ENCODE measurements around the gene SCML1. TPM values are rescaled to one million over a fixed set of nuclear protein-coding genes. Genes with fewer than 3 reads are reported as not detected.

SCML1 gene
- total and polyA plus RNA-seq, 2 donors (not counting 3 experiments of a cell fraction or from before 2014, with no cell fraction given), result 8.8 to 12.4 TPM

GRCh38 chrX:17744896-17745523 lies 7.7 kb downstream of the SCML1 start:
- CTCF ChIA-PET, result interaction anchor here (1.1 kb wide), 1 partner anchor 1589 kb away, joined by 3 read pairs; no protein-coding TSS in a partner anchor
- no peak overlapping the region for H3K4me3 ChIP-seq (replicated peaks in 1 of 3; ENCODE audit: insufficient read depth in 1 of 3, low read depth in 1 of 3, low read length in 3 of 3)
- H4K20me1 ChIP-seq (replicated peaks; ENCODE audit: control insufficient read depth, extremely low read depth, insufficient read depth, low read length), result no peaks in the 10 kb centered on the region
- no peaks in the 10 kb centered on the region for H3K9me1 ChIP-seq (replicated peaks; ENCODE audit: control insufficient read depth, extremely low read depth, insufficient read depth, low read length)
- intact Hi-C loops (cut with micrococcal nuclease), result loop anchor here (2.0 kb wide), 1 partner anchor 44 kb away; no protein-coding TSS in a partner anchor
- H3K79me2 ChIP-seq (ENCODE audit: control insufficient read depth, insufficient read depth, low read length), result peaks cover 6% of the 10 kb centered on the region
- H3K9me3 ChIP-seq (replicated peaks; ENCODE audit: control insufficient read depth, insufficient read depth, low read length), result no peaks in the 10 kb centered on the region
- no peak overlapping the region for H3K4me2 ChIP-seq (ENCODE audit: insufficient read depth, low read length)
- DNase-seq (ENCODE audit: low read depth, low spot score) (peak; percentile 21), FAIRE-seq (peak; percentile 86)
- POLR2A ChIA-PET, result no interaction called here
- no TSS peak for BruUV-seq (replicated peaks)
- dilution Hi-C loops (cut with MboI; ENCODE audit: extremely low pct_ligation_motif_present, low sequenced_read_pairs), result no loop called here
- no peaks in the 10 kb centered on the region for H3K36me3 ChIP-seq (ENCODE audit: control insufficient read depth in 2 of 2, extremely low read depth in 1 of 2, insufficient read depth in 2 of 2, low read length in 2 of 2)
- no peak overlapping the region for H2AFZ ChIP-seq (ENCODE audit: low read depth, low read length)
- H3K4me1 ChIP-seq (ENCODE audit: control insufficient read depth, extremely low read depth, insufficient read depth, low read length), result no peaks in the 10 kb centered on the region
- TF ChIP-seq CTCF (IDR thresholded peaks at IDR 0.05; ENCODE audit: extremely low read depth in 1 of 2, insufficient read depth in 1 of 2, low read depth in 1 of 2, low read length in 2 of 2) (no peak), POLR2AphosphoS5 (IDR thresholded peaks at IDR 0.05; ENCODE audit: insufficient read depth, low read depth, low read length) (no peak), JUN (IDR thresholded peaks at IDR 0.05; ENCODE audit: borderline replicate concordance, insufficient read depth, insufficient read length, low read depth) (no peak), EZH2 (IDR thresholded peaks at IDR 0.05; ENCODE audit: borderline replicate concordance, low read depth, low read length, severe bottlenecking) (no peak), FOS (IDR thresholded peaks at IDR 0.05; ENCODE audit: borderline replicate concordance, insufficient read depth, low read length) (no peak), POLR2A (IDR thresholded peaks at IDR 0.05; ENCODE audit: low read depth, low read length) (no peak)
- no peak overlapping the region for H3K27ac ChIP-seq (ENCODE audit: insufficient read depth, low read depth, low read length)
- H3K9ac ChIP-seq (replicated peaks; ENCODE audit: extremely low read depth, insufficient read depth, low read length), result no peak overlapping the region
- no peaks in the 10 kb centered on the region for H3K27me3 ChIP-seq (ENCODE audit: control insufficient read depth in 2 of 2, insufficient read depth in 2 of 2, low read length in 2 of 2)

Measured in endothelial cell of umbilical vein (primary cell).